HCT116 (cell line): Measurements from ENCODE around the gene MRTFB.

Experiments
- ATF3 ChIP-seq: IDR thresholded peaks from 2 replicates; pipeline ENCODE4 v1.6.1; 2012
- CEBPB ChIP-seq: IDR thresholded peaks from 2 replicates; pipeline ENCODE4 v1.6.1; 2012; ENCODE audit warnings: low read depth
- CTCF ChIP-seq, 3 experiments: fragments of 200-600 bp in 1 of 3; sonication (generic) in 1 of 3; IDR thresholded peaks in 2 of 3; conservative IDR thresholded peaks in 1 of 3; 2 replicates each; pipeline ENCODE4 v1.5.1; 2012 to 2017; ENCODE audit warnings: low read depth in 2 of 3, low read length in 2 of 3, antibody characterized with exemption in 1 of 3, borderline replicate concordance in 1 of 3, control low read depth in 1 of 3, mild to moderate bottlenecking in 1 of 3, mixed read lengths in 1 of 3, mixed run types in 1 of 3, moderate library complexity in 1 of 3; ENCODE audit not compliant: insufficient read depth in 1 of 3
- EZH2 ChIP-seq: fragments of 200-600 bp; sonication (generic); IDR thresholded peaks from 2 replicates; pipeline ENCODE4 v1.6.1; 2017; ENCODE audit warnings: antibody characterized with exemption, mixed run types
- EZH2phosphoT487 ChIP-seq: fragments of 200-600 bp; IDR thresholded peaks from 2 replicates; pipeline ENCODE4 v1.6.1; 2018; ENCODE audit warnings: antibody characterized with exemption, borderline replicate concordance
- JUND ChIP-seq: IDR thresholded peaks from 2 replicates; pipeline ENCODE4 v1.6.1; 2012
- MAX ChIP-seq: IDR thresholded peaks from 2 replicates; pipeline ENCODE4 v1.6.1; 2012
- POLR2A ChIP-seq: IDR thresholded peaks from 2 replicates; pipeline ENCODE4 v1.7.0; 2011; ENCODE audit warnings: borderline replicate concordance; ENCODE audit not compliant: insufficient read depth, insufficient read length; ENCODE audit errors: extremely low read depth
- POLR2AphosphoS5 ChIP-seq: IDR thresholded peaks from 2 replicates; pipeline ENCODE4 v1.6.1; 2011; ENCODE audit warnings: mild to moderate bottlenecking, low read depth, low read length, moderate library complexity
- RAD21 ChIP-seq: IDR thresholded peaks from 2 replicates; pipeline ENCODE4 v1.6.1; 2012; ENCODE audit warnings: low read depth, mild to moderate bottlenecking
- YY1 ChIP-seq: IDR thresholded peaks from 2 replicates; pipeline ENCODE4 v1.6.1; 2011; ENCODE audit warnings: low read length, low read depth, moderate library complexity, mild to moderate bottlenecking; ENCODE audit not compliant: insufficient replicate concordance; ENCODE audit errors: extremely low read depth
- ZFX ChIP-seq: fragments of 450-650 bp; IDR thresholded peaks from 2 replicates; pipeline ENCODE4 v1.6.1; 2017

GRCh38 chr16:14240964-14241363 lies 169.8 kb downstream of the MRTFB start:
- no peak for TF ChIP-seq POLR2AphosphoS5
- TF ChIP-seq ATF3 = no peak
- TF ChIP-seq POLR2A = no peak
- no peak for TF ChIP-seq YY1
- TF ChIP-seq MAX = no peak
- no peak for TF ChIP-seq CTCF (IDR thresholded peaks at IDR 0.05 in 2 of 3, conservative IDR thresholded peaks at IDR 0.05 in 1 of 3; ENCODE audit: borderline replicate concordance in 1 of 3, insufficient read depth in 1 of 3, low read depth in 2 of 3, low read length in 2 of 3)
- TF ChIP-seq EZH2 = no peak
- no peak for TF ChIP-seq CEBPB
- no peak for TF ChIP-seq EZH2phosphoT487
- TF ChIP-seq JUND = no peak
- no peak for TF ChIP-seq RAD21
- no peak for TF ChIP-seq ZFX
